Measurements from ENCODE around the gene CTCFL.

The CTCFL gene

GRCh38 chr20:57451431-57451794 is 73.5 kb downstream of the CTCFL start:
- H3K4me2 ChIP-seq (ENCODE audit: insufficient read depth, low read length, poor library complexity, severe bottlenecking): no peak overlapping the region
- H2BK15ac ChIP-seq (ENCODE audit: low read length): peak overlapping the region; percentile 13
- H3K79me1 ChIP-seq (ENCODE audit: low read depth, low read length): no peaks in the 10 kb centered on the region
- no peak overlapping the region for H3K14ac ChIP-seq (ENCODE audit: low read length)
- H3K4ac ChIP-seq (ENCODE audit: low read length): no peak overlapping the region
- H4K8ac ChIP-seq (ENCODE audit: low read depth, low read length): no peak overlapping the region
- H3K23ac ChIP-seq (ENCODE audit: low read depth, low read length, poor library complexity): no peak overlapping the region
- peaks cover 0 to 4% of the 10 kb centered on the region in 2 donors for H3K9me3 ChIP-seq (replicated peaks in 1 of 2; ENCODE audit: control insufficient read depth in 2 of 2, insufficient read depth in 1 of 2, low read depth in 1 of 2, low read length in 2 of 2)
- H2AK5ac ChIP-seq (ENCODE audit: low read depth, low read length): peak overlapping the region; percentile 12
- peak overlapping the region; percentile 58 for H3K18ac ChIP-seq (ENCODE audit: low read length)
- H2BK5ac ChIP-seq (ENCODE audit: low read length): peak overlapping the region; percentile 30
- peaks cover 0 to 32% (median 0%) of the 10 kb centered on the region in 3 experiments for H3K27me3 ChIP-seq (ENCODE audit: control insufficient read depth in 3 of 3, insufficient read depth in 3 of 3, low read depth in 1 of 3, low read length in 3 of 3)
- no peak overlapping the region for H2BK120ac ChIP-seq (ENCODE audit: low read depth, low read length)
- no peak for DNase-seq (ENCODE audit: low spot score)
- no CpG with 5 or more reads among the region's 7 CpGs for whole genome bisulfite sequencing, 2 donors (ENCODE audit: extremely low coverage in 2 of 2, insufficient read length in 2 of 2, insufficient replicate concordance in 1 of 2)
- H3K4me3 ChIP-seq (ENCODE audit: low read length in 2 of 2): no peak overlapping the region
- peak overlapping the region; percentile 71 for H2AFZ ChIP-seq (ENCODE audit: low read length)
- no peak overlapping the region for H4K91ac ChIP-seq (ENCODE audit: low read depth, low read length, poor library complexity)
- H3K27ac ChIP-seq (replicated peaks; ENCODE audit: low read length): no peak overlapping the region
- H2BK12ac ChIP-seq (ENCODE audit: low read length): no peak overlapping the region
- H3K36me3 ChIP-seq (replicated peaks in 1 of 2; ENCODE audit: control insufficient read depth in 2 of 2, insufficient read depth in 2 of 2, low read length in 2 of 2): no peaks in the 10 kb centered on the region
- peaks cover 5 to 6% of the 10 kb centered on the region in 2 donors for H3K4me1 ChIP-seq (ENCODE audit: control insufficient read depth in 2 of 2, insufficient read depth in 1 of 2, low read depth in 1 of 2, low read length in 2 of 2)
- no peak overlapping the region for H3K9ac ChIP-seq (ENCODE audit: low read depth, low read length, poor library complexity)

- Histone ChIP-seq H3K27me3 (ENCODE audit: control insufficient read depth in 3 of 3, insufficient read depth in 3 of 3, low read depth in 1 of 3, low read length in 3 of 3) (peaks cover 0 to 32% (median 0%) of the 10 kb centered on the region in 3 experiments), H3K36me3 (replicated peaks in 1 of 2; ENCODE audit: control insufficient read depth in 2 of 2, insufficient read depth in 2 of 2, low read length in 2 of 2) (no peaks in the 10 kb centered on the region), H3K27ac (replicated peaks; ENCODE audit: low read length) (no peak overlapping the region), H3K4me1 (ENCODE audit: control insufficient read depth in 2 of 2, insufficient read depth in 1 of 2, low read depth in 1 of 2, low read length in 2 of 2) (peaks cover 5 to 6% of the 10 kb centered on the region in 2 donors), H2AK5ac (ENCODE audit: low read depth, low read length) (peak overlapping the region; percentile 30), H3K23ac (ENCODE audit: low read depth, low read length, poor library complexity) (no peak overlapping the region), H4K91ac (ENCODE audit: low read depth, low read length, poor library complexity) (no peak overlapping the region), H3K9ac (ENCODE audit: low read depth, low read length, poor library complexity) (peak overlapping the region; percentile 18), H3K9me3 (replicated peaks in 1 of 2; ENCODE audit: control insufficient read depth in 2 of 2, insufficient read depth in 1 of 2, low read depth in 1 of 2, low read length in 2 of 2) (peaks cover 2 to 5% of the 10 kb centered on the region in 2 donors), H2BK5ac (ENCODE audit: low read length) (peak overlapping the region; percentile 30), H2BK120ac (ENCODE audit: low read depth, low read length) (no peak overlapping the region), H3K79me1 (ENCODE audit: low read depth, low read length) (no peaks in the 10 kb centered on the region), H2AFZ (ENCODE audit: low read length) (peak overlapping the region; percentile 71), H3K4ac (ENCODE audit: low read length) (no peak overlapping the region), H4K8ac (ENCODE audit: low read depth, low read length) (no peak overlapping the region), H3K18ac (ENCODE audit: low read length) (peak overlapping the region; percentile 58), H3K4me3 (ENCODE audit: low read length in 2 of 2) (no peak overlapping the region), H2BK15ac (ENCODE audit: low read length) (no peak overlapping the region), H3K14ac (ENCODE audit: low read length) (no peak overlapping the region), H2BK12ac (ENCODE audit: low read length) (peak overlapping the region; percentile 3), H3K4me2 (ENCODE audit: insufficient read depth, low read length, poor library complexity, severe bottlenecking) (no peak overlapping the region)
- no CpG with 5 or more reads among the region's 13 CpGs for WGBS, 2 donors (ENCODE audit: extremely low coverage in 2 of 2, insufficient read length in 2 of 2, insufficient replicate concordance in 1 of 2)
- no peak for DNase-seq (ENCODE audit: low spot score)
These were observed 74.0 kb downstream of the CTCFL start for GRCh38 chr20:57450931-57451330.

- Histone ChIP-seq H3K4ac (ENCODE audit: low read length) (no peak overlapping the region), H3K14ac (ENCODE audit: low read length) (no peak overlapping the region), H3K4me1 (ENCODE audit: control insufficient read depth in 2 of 2, insufficient read depth in 1 of 2, low read depth in 1 of 2, low read length in 2 of 2) (peaks cover 5 to 6% of the 10 kb centered on the region in 2 donors), H2AK5ac (ENCODE audit: low read depth, low read length) (peak overlapping the region; percentile 30), H3K4me3 (ENCODE audit: low read length in 2 of 2) (no peak overlapping the region), H2BK120ac (ENCODE audit: low read depth, low read length) (no peak overlapping the region), H3K9me3 (replicated peaks in 1 of 2; ENCODE audit: control insufficient read depth in 2 of 2, insufficient read depth in 1 of 2, low read depth in 1 of 2, low read length in 2 of 2) (peaks cover 4 to 10% of the 10 kb centered on the region in 2 donors), H3K27ac (replicated peaks; ENCODE audit: low read length) (no peak overlapping the region), H4K91ac (ENCODE audit: low read depth, low read length, poor library complexity) (no peak overlapping the region), H3K23ac (ENCODE audit: low read depth, low read length, poor library complexity) (no peak overlapping the region), H2BK12ac (ENCODE audit: low read length) (no peak overlapping the region), H2AFZ (ENCODE audit: low read length) (peak overlapping the region; percentile 71), H2BK5ac (ENCODE audit: low read length) (peak overlapping the region; percentile 30), H3K27me3 (ENCODE audit: control insufficient read depth in 3 of 3, insufficient read depth in 3 of 3, low read depth in 1 of 3, low read length in 3 of 3) (peaks cover 0 to 32% (median 0%) of the 10 kb centered on the region in 3 experiments), H2BK15ac (ENCODE audit: low read length) (no peak overlapping the region), H3K4me2 (ENCODE audit: insufficient read depth, low read length, poor library complexity, severe bottlenecking) (no peak overlapping the region), H3K36me3 (replicated peaks in 1 of 2; ENCODE audit: control insufficient read depth in 2 of 2, insufficient read depth in 2 of 2, low read length in 2 of 2) (no peaks in the 10 kb centered on the region), H3K9ac (ENCODE audit: low read depth, low read length, poor library complexity) (no peak overlapping the region), H4K8ac (ENCODE audit: low read depth, low read length) (no peak overlapping the region), H3K18ac (ENCODE audit: low read length) (peak overlapping the region; percentile 58), H3K79me1 (ENCODE audit: low read depth, low read length) (no peaks in the 10 kb centered on the region)
- no peak for DNase-seq (ENCODE audit: low spot score)
- WGBS, 2 donors (ENCODE audit: extremely low coverage in 2 of 2, insufficient read length in 2 of 2, insufficient replicate concordance in 1 of 2): no CpG with 5 or more reads among the region's 12 CpGs
These were observed 74.5 kb downstream of the CTCFL start for GRCh38 chr20:57450419-57450818.

GRCh38 chr20:57449398-57450354 is 75.3 kb downstream of the CTCFL start:
- Histone ChIP-seq H2AFZ (ENCODE audit: low read length) (no peak overlapping the region), H3K9ac (ENCODE audit: low read depth, low read length, poor library complexity) (no peak overlapping the region), H3K4me3 (ENCODE audit: low read length in 2 of 2) (no peak overlapping the region), H2BK5ac (ENCODE audit: low read length) (no peak overlapping the region), H3K4me2 (ENCODE audit: insufficient read depth, low read length, poor library complexity, severe bottlenecking) (no peak overlapping the region), H3K4me1 (ENCODE audit: control insufficient read depth in 2 of 2, insufficient read depth in 1 of 2, low read depth in 1 of 2, low read length in 2 of 2) (peaks cover 4 to 5% of the 10 kb centered on the region in 2 donors), H2BK15ac (ENCODE audit: low read length) (no peak overlapping the region), H3K4ac (ENCODE audit: low read length) (no peak overlapping the region), H3K36me3 (replicated peaks in 1 of 2; ENCODE audit: control insufficient read depth in 2 of 2, insufficient read depth in 2 of 2, low read length in 2 of 2) (no peaks in the 10 kb centered on the region), H3K79me1 (ENCODE audit: low read depth, low read length) (no peaks in the 10 kb centered on the region), H2BK120ac (ENCODE audit: low read depth, low read length) (no peak overlapping the region), H3K27me3 (ENCODE audit: control insufficient read depth in 3 of 3, insufficient read depth in 3 of 3, low read depth in 1 of 3, low read length in 3 of 3) (peaks cover 0 to 32% (median 0%) of the 10 kb centered on the region in 3 experiments), H3K23ac (ENCODE audit: low read depth, low read length, poor library complexity) (no peak overlapping the region), H4K91ac (ENCODE audit: low read depth, low read length, poor library complexity) (no peak overlapping the region), H3K9me3 (replicated peaks in 1 of 2; ENCODE audit: control insufficient read depth in 2 of 2, insufficient read depth in 1 of 2, low read depth in 1 of 2, low read length in 2 of 2) (peaks cover 4 to 10% of the 10 kb centered on the region in 2 donors), H4K8ac (ENCODE audit: low read depth, low read length) (no peak overlapping the region), H3K18ac (ENCODE audit: low read length) (peak overlapping the region; percentile 49), H3K14ac (ENCODE audit: low read length) (no peak overlapping the region), H2AK5ac (ENCODE audit: low read depth, low read length) (no peak overlapping the region), H3K27ac (replicated peaks; ENCODE audit: low read length) (no peak overlapping the region), H2BK12ac (ENCODE audit: low read length) (no peak overlapping the region)
- WGBS, 2 donors (ENCODE audit: extremely low coverage in 2 of 2, insufficient read length in 2 of 2, insufficient replicate concordance in 1 of 2): no CpG with 5 or more reads among the region's 14 CpGs
- DNase-seq (ENCODE audit: low spot score): no peak
